HL-60 (cell line): Measurements from ENCODE around the gene YTHDF1.

Experiments
- GABPA ChIP-seq: IDR thresholded peaks from 2 replicates; pipeline ENCODE4 v1.6.1; 2012; ENCODE audit warnings: low read depth
- POLR2AphosphoS5 ChIP-seq: IDR thresholded peaks from 2 replicates; pipeline ENCODE4 v1.6.1; 2012; ENCODE audit warnings: low read depth
- TF ChIP-seq, protein P1 (sequence below): IDR thresholded peaks from one replicate; pipeline ENCODE4 v1.5.1; 2011; ENCODE audit warnings: low read length, control low read depth, inconsistent platforms; ENCODE audit not compliant: insufficient read depth

GRCh38 chr20:63182425-63182824 lies 33.5 kb downstream of the YTHDF1 start:
- TF ChIP-seq, protein P1, sequence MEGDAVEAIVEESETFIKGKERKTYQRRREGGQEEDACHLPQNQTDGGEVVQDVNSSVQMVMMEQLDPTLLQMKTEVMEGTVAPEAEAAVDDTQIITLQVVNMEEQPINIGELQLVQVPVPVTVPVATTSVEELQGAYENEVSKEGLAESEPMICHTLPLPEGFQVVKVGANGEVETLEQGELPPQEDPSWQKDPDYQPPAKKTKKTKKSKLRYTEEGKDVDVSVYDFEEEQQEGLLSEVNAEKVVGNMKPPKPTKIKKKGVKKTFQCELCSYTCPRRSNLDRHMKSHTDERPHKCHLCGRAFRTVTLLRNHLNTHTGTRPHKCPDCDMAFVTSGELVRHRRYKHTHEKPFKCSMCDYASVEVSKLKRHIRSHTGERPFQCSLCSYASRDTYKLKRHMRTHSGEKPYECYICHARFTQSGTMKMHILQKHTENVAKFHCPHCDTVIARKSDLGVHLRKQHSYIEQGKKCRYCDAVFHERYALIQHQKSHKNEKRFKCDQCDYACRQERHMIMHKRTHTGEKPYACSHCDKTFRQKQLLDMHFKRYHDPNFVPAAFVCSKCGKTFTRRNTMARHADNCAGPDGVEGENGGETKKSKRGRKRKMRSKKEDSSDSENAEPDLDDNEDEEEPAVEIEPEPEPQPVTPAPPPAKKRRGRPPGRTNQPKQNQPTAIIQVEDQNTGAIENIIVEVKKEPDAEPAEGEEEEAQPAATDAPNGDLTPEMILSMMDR, result no peak
- TF ChIP-seq GABPA (no peak), POLR2AphosphoS5 (no peak)
